A549 (cell line): ENCODE data around the gene PCTP. TPM values are rescaled to one million over a fixed set of nuclear protein-coding genes. Genes with fewer than 3 reads are reported as not detected.
A peak's percentile ranks its signal among the peaks of the same experiment; 100 is the strongest.

Experiments used
- ATAC-seq, 2 experiments: fragments of 200-7000 bp in 1 of 2; fragments of >200 bp in 1 of 2; cut with Nextera tagmentation in 1 of 2; cut with Tn5 transposase in 1 of 2; 3 replicates each; pipeline versions ENCODE4 v1.8.0 to v1.9.1; 2018 to 2020; ENCODE audit warnings: mild to moderate bottlenecking in 1 of 2, moderate library complexity in 1 of 2
- CTCF ChIA-PET: fragments of 300-600 bp; sonication (Branson Sonifier 250); formaldehyde crosslinking; extraction: SDS; loops from one replicate; lab custom pipeline; 2021; ENCODE audit warnings: antibody characterized with exemption, inconsistent platforms; lab: Yijun Ruan, JAX
- POLR2A ChIA-PET: fragments of 350-600 bp; formaldehyde crosslinking; extraction: SDS; loops from one replicate; lab custom pipeline; 2021; ENCODE audit warnings: antibody characterized with exemption, inconsistent platforms; lab: Yijun Ruan, JAX
- DNase-seq, 2 experiments: peaks; one replicate each; pipeline versions ENCODE4 v3.0.0 to v3.0.0-alpha.2; 2011 to 2016; ENCODE audit warnings: low read depth in 1 of 2, low spot score in 1 of 2
- FAIRE-seq: peaks from 2 replicates; lab custom pipeline; 2011; peaks lifted over from hg19 to GRCh38; lab: Jason Lieb, UNC
- H3K27ac ChIP-seq, 2 experiments: fragments of >200 bp; sonication (Bioruptor Twin); formaldehyde crosslinking; 3 replicates each; pipeline ENCODE4 v1.5.1; 2016 to 2017
- H3K4me1 ChIP-seq: fragments of >200 bp; sonication (Bioruptor Twin); formaldehyde crosslinking; 3 replicates; pipeline ENCODE4 v1.6.1; 2016
- H3K4me2 ChIP-seq: fragments of >200 bp; sonication (Bioruptor Twin); formaldehyde crosslinking; 3 replicates; pipeline ENCODE4 v1.6.1; 2016
- H3K4me3 ChIP-seq: fragments of >200 bp; sonication (Bioruptor Twin); formaldehyde crosslinking; 3 replicates; pipeline ENCODE4 v1.5.1; 2016
- H3K9me3 ChIP-seq: fragments of >200 bp; sonication (Bioruptor Twin); formaldehyde crosslinking; 3 replicates; pipeline ENCODE4 v1.6.1; 2016
- CBX2 ChIP-seq: fragments of 200-600 bp; sonication (generic); IDR thresholded peaks from 2 replicates; pipeline ENCODE4 v1.6.1; 2016; ENCODE audit warnings: low read depth, mild to moderate bottlenecking, borderline replicate concordance
- EHMT2 ChIP-seq: fragments of 200-600 bp; sonication (generic); IDR thresholded peaks from 2 replicates; pipeline ENCODE4 v1.6.1; 2016; ENCODE audit warnings: antibody characterized with exemption, low read depth, mild to moderate bottlenecking, moderate library complexity
- ESRRA ChIP-seq: fragments of 150-350 bp; IDR thresholded peaks from 2 replicates; pipeline ENCODE4 v1.6.1; 2014; ENCODE audit warnings: mild to moderate bottlenecking, low read length, borderline replicate concordance
- FOXS1 ChIP-seq: fragments of 250-450 bp; sonication (Bioruptor Pico); IDR thresholded peaks from 2 replicates; pipeline ENCODE4 v1.5.0; 2020; ENCODE audit warnings: mild to moderate bottlenecking, moderate library complexity
- HOXB13 ChIP-seq: fragments of 250-450 bp; sonication (Bioruptor Pico); IDR thresholded peaks from 2 replicates; pipeline ENCODE4 v1.5.0; 2020; ENCODE audit warnings: low read depth, mild to moderate bottlenecking, moderate library complexity
- JUN ChIP-seq, 2 experiments: fragments of >200 bp; sonication (Bioruptor Twin); formaldehyde crosslinking; IDR thresholded peaks; 2 replicates in 1 of 2; 3 replicates in 1 of 2; pipeline ENCODE4 v1.6.1; 2016 to 2017
- MAFK ChIP-seq: fragments of 450-650 bp; IDR thresholded peaks from 2 replicates; pipeline ENCODE4 v1.6.1; 2014; ENCODE audit not compliant: partially characterized antibody
- NPAS2 ChIP-seq: fragments of 250-450 bp; sonication (Bioruptor Pico); IDR thresholded peaks from 2 replicates; pipeline ENCODE4 v1.8.0; 2022; ENCODE audit warnings: mild to moderate bottlenecking, moderate library complexity, borderline replicate concordance
- POLR2A ChIP-seq: IDR thresholded peaks from 2 replicates; pipeline ENCODE4 v1.6.1; 2012; ENCODE audit warnings: mild to moderate bottlenecking, low read length
- SREBF2 ChIP-seq: fragments of 450-650 bp; IDR thresholded peaks from 2 replicates; pipeline ENCODE4 v1.6.1; 2014; ENCODE audit warnings: mild to moderate bottlenecking, moderate library complexity
- TFCP2L1 ChIP-seq: fragments of 250-450 bp; sonication (Bioruptor Pico); IDR thresholded peaks from 2 replicates; pipeline ENCODE4 v1.5.0; 2021; ENCODE audit warnings: mild to moderate bottlenecking
- ZNF302 ChIP-seq: fragments of 250-450 bp; sonication (Bioruptor Pico); IDR thresholded peaks from 2 replicates; pipeline ENCODE4 v1.9.0; 2021; ENCODE audit warnings: inconsistent platforms, mild to moderate bottlenecking, moderate library complexity
- ZSCAN20 ChIP-seq: fragments of 250-450 bp; sonication (Bioruptor Pico); IDR thresholded peaks from 2 replicates; pipeline ENCODE4 v1.8.0; 2022; ENCODE audit warnings: mild to moderate bottlenecking, moderate library complexity
- WGBS: methylation state at CpG from one replicate; pipeline ENCODE4 v1.1.6; 2017; ENCODE audit errors: missing lambda C conversion rate; 5-methylcytosine and 5-hydroxymethylcytosine counted together
- polyA plus RNA-seq, 4 experiments: library from polyadenylated mRNA; depleted of rRNA in 3 of 4; stranded (reverse); fragments of >200 nt; fragmentation: RNase III in 1 of 4; extraction: RNeasy Plus Mini Kit Qiagen cat#74134 plus additional on column Dnase treatment in 1 of 4; gene quantifications; 2 replicates in 3 of 4; 3 replicates in 1 of 4; pipeline ENCODE4 v1.2.3, GENCODE V29; 2011 to 2017
- TF ChIP-seq, protein P1 (sequence below): fragments of 200-600 bp; sonication (generic); IDR thresholded peaks from 2 replicates; pipeline ENCODE4 v1.6.1; 2016; ENCODE audit warnings: antibody characterized with exemption, mild to moderate bottlenecking, moderate library complexity
- TF ChIP-seq, protein P2 (sequence below): IDR thresholded peaks from 2 replicates; pipeline ENCODE4 v1.6.1; 2012
- TF ChIP-seq, protein P3 (sequence below): fragments of >200 bp; sonication (Bioruptor Twin); formaldehyde crosslinking; IDR thresholded peaks from 2 replicates; pipeline ENCODE4 v1.6.1; 2016

The PCTP gene
- polyA plus RNA-seq, 2 of the 4 experiments (the other 2 are of a cell fraction) = 17.1 to 31.5 TPM

DNA sequence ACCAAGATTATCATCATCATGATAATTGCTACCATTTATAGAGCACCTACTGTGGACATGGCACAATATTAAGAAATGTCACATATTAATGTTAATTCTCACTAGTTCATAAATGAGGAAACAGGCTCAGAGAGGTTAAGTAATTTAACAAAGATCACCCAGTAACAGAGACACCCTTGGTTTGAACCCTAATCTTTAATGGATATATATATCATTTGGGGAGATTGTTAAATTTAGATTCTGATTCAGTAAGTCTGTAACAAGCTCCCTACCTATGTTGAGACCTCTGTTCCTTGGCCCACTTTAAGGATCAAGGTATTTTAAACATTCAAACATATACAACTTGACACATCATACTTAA is 27.4 kb upstream of the PCTP start:
- no peak for TF ChIP-seq ZSCAN20 (CRISPR knock-in tag)
- no peaks in the 10 kb centered on the region for H3K9me3 ChIP-seq
- peak; percentile 77 for FAIRE-seq
- ATAC-seq = no peak
- ChIA-PET POLR2A (interaction anchor here (1.9 kb wide), 1 partner anchor 28 kb away, joined by 5 read pairs; the partner anchor contains the start of gene PCTP), CTCF (interaction anchor here (1.1 to 20.4 kb wide), 7 partner anchors 10 to 207 kb away, joined by 3 to 359 read pairs (median 6); no protein-coding TSS in a partner anchor)
- DNase-seq = no peak
- H3K4me1 ChIP-seq = peaks cover 15% of the 10 kb centered on the region
- no peak overlapping the region for H3K4me2 ChIP-seq
- no peak overlapping the region for H3K4me3 ChIP-seq
- no peak overlapping the region for H3K27ac ChIP-seq

DNA sequence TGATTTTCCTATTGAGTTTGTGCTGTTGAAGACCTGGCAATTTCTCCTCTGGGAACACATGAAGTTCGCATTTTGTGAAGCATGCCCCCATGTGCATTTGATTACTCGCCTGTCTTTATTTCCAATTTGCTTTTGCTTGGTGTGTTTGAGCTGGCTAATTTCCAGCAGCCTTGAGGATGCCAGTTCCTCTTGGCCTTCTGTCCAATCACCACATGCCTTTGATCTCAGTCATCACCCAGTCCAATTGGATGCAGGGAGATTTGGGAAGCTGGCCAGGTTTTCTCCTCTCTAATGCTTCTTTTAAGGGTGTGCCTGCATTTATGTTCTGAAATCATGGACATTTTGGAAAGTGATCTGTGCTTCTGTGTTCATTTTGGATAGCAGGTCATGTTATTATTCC is 24.4 kb upstream of the PCTP start:
- Histone ChIP-seq H3K4me1 (peaks cover 15% of the 10 kb centered on the region), H3K4me3 (no peak overlapping the region), H3K9me3 (no peaks in the 10 kb centered on the region), H3K4me2 (peak overlapping the region; percentile 9; the same call in 1 of the 3 replicates), H3K27ac (no peak overlapping the region)
- DNase-seq (peak; percentile 10 to 34), FAIRE-seq (no peak), ATAC-seq (no peak)
- POLR2A ChIA-PET = interaction anchor here (0.9 kb wide), 1 partner anchor 11 kb away, joined by 3 read pairs; no protein-coding TSS in a partner anchor
- 25% methylated on average over 2 of the region's 2 CpGs for WGBS
- TF ChIP-seq, protein P1, sequence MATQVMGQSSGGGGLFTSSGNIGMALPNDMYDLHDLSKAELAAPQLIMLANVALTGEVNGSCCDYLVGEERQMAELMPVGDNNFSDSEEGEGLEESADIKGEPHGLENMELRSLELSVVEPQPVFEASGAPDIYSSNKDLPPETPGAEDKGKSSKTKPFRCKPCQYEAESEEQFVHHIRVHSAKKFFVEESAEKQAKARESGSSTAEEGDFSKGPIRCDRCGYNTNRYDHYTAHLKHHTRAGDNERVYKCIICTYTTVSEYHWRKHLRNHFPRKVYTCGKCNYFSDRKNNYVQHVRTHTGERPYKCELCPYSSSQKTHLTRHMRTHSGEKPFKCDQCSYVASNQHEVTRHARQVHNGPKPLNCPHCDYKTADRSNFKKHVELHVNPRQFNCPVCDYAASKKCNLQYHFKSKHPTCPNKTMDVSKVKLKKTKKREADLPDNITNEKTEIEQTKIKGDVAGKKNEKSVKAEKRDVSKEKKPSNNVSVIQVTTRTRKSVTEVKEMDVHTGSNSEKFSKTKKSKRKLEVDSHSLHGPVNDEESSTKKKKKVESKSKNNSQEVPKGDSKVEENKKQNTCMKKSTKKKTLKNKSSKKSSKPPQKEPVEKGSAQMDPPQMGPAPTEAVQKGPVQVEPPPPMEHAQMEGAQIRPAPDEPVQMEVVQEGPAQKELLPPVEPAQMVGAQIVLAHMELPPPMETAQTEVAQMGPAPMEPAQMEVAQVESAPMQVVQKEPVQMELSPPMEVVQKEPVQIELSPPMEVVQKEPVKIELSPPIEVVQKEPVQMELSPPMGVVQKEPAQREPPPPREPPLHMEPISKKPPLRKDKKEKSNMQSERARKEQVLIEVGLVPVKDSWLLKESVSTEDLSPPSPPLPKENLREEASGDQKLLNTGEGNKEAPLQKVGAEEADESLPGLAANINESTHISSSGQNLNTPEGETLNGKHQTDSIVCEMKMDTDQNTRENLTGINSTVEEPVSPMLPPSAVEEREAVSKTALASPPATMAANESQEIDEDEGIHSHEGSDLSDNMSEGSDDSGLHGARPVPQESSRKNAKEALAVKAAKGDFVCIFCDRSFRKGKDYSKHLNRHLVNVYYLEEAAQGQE = no peak
- TF ChIP-seq NPAS2 (CRISPR knock-in tag) = no peak
- no peak for TF ChIP-seq SREBF2
- TF ChIP-seq, protein P2, sequence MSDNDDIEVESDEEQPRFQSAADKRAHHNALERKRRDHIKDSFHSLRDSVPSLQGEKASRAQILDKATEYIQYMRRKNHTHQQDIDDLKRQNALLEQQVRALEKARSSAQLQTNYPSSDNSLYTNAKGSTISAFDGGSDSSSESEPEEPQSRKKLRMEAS = no peak
- no peak for TF ChIP-seq FOXS1 (CRISPR knock-in tag)
- CTCF ChIA-PET = interaction anchor here (1.0 to 20.4 kb wide), 4 partner anchors 9 to 197 kb away, joined by 3 to 359 read pairs (median 6); no protein-coding TSS in a partner anchor

DNA sequence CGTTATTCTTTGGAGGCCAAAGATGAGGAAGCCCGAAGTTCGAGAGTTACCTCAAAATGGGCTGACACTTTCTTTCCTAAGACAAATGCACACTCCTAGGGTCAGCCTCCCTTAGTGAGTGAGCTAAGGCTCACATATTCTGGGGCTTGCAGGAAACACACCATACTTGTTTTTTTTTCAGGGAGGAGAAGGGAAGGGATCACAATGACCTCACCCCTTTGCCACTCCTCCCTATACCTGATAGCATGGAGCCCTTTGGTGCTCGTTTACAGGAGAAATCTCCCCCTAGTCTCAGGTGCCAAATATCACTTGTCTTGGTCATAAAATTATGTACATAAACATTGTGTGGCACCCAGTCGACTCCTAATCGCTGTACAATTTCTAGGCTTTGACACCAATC is 23.6 kb upstream of the PCTP start:
- 66% methylated on average over 6 of the region's 6 CpGs for WGBS

More for the DNA sequence above, 23.6 kb upstream of the PCTP start:
- TF ChIP-seq, protein P2 = no peak
- TF ChIP-seq, protein P1 = no peak
- TF ChIP-seq POLR2A (no peak), ZNF302 (CRISPR knock-in tag) (no peak), CBX2 (no peak), MAFK (no peak), JUN (IDR thresholded peaks at IDR 0.05) (no peak), FOXS1 (CRISPR knock-in tag) (no peak), HOXB13 (CRISPR knock-in tag) (no peak), ESRRA (no peak), TFCP2L1 (no peak), EHMT2 (no peak)
- TF ChIP-seq, protein P3, sequence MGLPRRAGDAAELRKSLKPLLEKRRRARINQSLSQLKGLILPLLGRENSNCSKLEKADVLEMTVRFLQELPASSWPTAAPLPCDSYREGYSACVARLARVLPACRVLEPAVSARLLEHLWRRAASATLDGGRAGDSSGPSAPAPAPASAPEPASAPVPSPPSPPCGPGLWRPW = no peak
- ChIA-PET POLR2A (interaction anchor here (0.8 to 0.9 kb wide), 2 partner anchors 10 to 24 kb away, joined by 3 read pairs; partner anchors contain the start of gene PCTP), CTCF (interaction anchor here (1.3 to 20.4 kb wide), 4 partner anchors 9 to 213 kb away, joined by 4 to 359 read pairs (median 14); no protein-coding TSS in a partner anchor)
- no peak overlapping the region for H3K4me2 ChIP-seq
- DNase-seq = no peak
- FAIRE-seq = no peak
- ATAC-seq = no peak
- H3K9me3 ChIP-seq = no peaks in the 10 kb centered on the region
- H3K4me3 ChIP-seq = no peak overlapping the region
- H3K4me1 ChIP-seq = peaks cover 15% of the 10 kb centered on the region
- H3K27ac ChIP-seq = no peak overlapping the region
